ENCODE data around the gene KRABD2.

The KRABD2 gene

DNA sequence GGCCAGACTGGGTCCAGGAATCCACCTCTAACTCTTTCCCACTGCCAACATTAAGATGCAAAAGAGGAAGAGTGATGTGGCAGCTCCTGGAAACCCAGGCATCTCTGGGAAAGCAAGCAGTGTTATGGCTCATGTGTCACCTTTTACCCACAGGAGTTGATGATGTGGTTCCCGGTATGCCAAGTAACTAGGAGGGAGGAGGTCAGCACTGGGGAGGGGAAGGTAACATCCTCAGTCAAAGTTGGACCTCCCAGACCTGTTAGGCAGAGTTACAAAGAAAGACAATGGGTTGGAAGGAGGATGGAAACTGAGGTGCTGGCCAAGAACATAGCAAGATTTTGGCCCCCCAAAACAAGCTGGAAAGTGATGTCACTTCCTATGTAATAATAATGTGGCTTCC, 11.4 kb downstream of the KRABD2 start:
- ATAC-seq (no peak), DNase-seq (ENCODE audit: low spot score) (no peak)
- no peak overlapping the region for H3K27ac ChIP-seq (ENCODE audit: low read depth)
- Mint-ChIP-seq H3K27me3 (ENCODE audit: insufficient read depth, low read depth, poor library complexity) (peaks cover 7% of the 10 kb centered on the region), H3K36me3 (ENCODE audit: low read depth) (peaks cover 16% of the 10 kb centered on the region), H3K27ac (no peak overlapping the region), H3K9me3 (no peaks in the 10 kb centered on the region), H3K4me1 (peaks cover 12% of the 10 kb centered on the region), H3K4me3 (no peak overlapping the region)
- H3K27me3 ChIP-seq (ENCODE audit: insufficient read depth) = no peaks in the 10 kb centered on the region
- H3K4me3 ChIP-seq = no peak overlapping the region
- no peaks in the 10 kb centered on the region for H3K79me2 ChIP-seq (replicated peaks; ENCODE audit: insufficient read depth)
- H3K4me2 ChIP-seq = no peak overlapping the region
- H2AFZ ChIP-seq = no peak overlapping the region
- TF ChIP-seq ZNF331 (CRISPR knock-in tag; IDR thresholded peaks at IDR 0.05; ENCODE audit: low read depth) = no peak
- TF ChIP-seq POLR2AphosphoS5 (IDR thresholded peaks at IDR 0.05; ENCODE audit: low read depth) = no peak
- TF ChIP-seq CREB1 (CRISPR knock-in tag; IDR thresholded peaks at IDR 0.05; ENCODE audit: low read depth) = no peak
- TF ChIP-seq, protein P1, sequence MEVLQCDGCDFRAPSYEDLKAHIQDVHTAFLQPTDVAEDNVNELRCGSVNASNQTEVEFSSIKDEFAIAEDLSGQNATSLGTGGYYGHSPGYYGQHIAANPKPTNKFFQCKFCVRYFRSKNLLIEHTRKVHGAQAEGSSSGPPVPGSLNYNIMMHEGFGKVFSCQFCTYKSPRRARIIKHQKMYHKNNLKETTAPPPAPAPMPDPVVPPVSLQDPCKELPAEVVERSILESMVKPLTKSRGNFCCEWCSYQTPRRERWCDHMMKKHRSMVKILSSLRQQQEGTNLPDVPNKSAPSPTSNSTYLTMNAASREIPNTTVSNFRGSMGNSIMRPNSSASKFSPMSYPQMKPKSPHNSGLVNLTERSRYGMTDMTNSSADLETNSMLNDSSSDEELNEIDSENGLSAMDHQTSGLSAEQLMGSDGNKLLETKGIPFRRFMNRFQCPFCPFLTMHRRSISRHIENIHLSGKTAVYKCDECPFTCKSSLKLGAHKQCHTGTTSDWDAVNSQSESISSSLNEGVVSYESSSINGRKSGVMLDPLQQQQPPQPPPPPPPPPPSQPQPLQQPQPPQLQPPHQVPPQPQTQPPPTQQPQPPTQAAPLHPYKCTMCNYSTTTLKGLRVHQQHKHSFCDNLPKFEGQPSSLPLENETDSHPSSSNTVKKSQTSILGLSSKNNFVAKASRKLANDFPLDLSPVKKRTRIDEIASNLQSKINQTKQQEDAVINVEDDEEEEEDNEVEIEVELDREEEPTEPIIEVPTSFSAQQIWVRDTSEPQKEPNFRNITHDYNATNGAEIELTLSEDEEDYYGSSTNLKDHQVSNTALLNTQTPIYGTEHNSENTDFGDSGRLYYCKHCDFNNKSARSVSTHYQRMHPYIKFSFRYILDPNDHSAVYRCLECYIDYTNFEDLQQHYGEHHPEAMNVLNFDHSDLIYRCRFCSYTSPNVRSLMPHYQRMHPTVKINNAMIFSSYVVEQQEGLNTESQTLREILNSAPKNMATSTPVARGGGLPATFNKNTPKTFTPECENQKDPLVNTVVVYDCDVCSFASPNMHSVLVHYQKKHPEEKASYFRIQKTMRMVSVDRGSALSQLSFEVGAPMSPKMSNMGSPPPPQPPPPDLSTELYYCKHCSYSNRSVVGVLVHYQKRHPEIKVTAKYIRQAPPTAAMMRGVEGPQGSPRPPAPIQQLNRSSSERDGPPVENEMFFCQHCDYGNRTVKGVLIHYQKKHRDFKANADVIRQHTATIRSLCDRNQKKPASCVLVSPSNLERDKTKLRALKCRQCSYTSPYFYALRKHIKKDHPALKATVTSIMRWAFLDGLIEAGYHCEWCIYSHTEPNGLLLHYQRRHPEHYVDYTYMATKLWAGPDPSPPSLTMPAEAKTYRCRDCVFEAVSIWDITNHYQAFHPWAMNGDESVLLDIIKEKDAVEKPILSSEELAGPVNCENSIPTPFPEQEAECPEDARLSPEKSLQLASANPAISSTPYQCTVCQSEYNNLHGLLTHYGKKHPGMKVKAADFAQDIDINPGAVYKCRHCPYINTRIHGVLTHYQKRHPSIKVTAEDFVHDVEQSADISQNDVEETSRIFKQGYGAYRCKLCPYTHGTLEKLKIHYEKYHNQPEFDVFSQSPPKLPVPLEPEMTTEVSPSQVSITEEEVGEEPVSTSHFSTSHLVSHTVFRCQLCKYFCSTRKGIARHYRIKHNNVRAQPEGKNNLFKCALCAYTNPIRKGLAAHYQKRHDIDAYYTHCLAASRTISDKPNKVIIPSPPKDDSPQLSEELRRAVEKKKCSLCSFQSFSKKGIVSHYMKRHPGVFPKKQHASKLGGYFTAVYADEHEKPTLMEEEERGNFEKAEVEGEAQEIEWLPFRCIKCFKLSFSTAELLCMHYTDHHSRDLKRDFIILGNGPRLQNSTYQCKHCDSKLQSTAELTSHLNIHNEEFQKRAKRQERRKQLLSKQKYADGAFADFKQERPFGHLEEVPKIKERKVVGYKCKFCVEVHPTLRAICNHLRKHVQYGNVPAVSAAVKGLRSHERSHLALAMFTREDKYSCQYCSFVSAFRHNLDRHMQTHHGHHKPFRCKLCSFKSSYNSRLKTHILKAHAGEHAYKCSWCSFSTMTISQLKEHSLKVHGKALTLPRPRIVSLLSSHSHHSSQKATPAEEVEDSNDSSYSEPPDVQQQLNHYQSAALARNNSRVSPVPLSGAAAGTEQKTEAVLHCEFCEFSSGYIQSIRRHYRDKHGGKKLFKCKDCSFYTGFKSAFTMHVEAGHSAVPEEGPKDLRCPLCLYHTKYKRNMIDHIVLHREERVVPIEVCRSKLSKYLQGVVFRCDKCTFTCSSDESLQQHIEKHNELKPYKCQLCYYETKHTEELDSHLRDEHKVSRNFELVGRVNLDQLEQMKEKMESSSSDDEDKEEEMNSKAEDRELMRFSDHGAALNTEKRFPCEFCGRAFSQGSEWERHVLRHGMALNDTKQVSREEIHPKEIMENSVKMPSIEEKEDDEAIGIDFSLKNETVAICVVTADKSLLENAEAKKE (CRISPR knock-in tag; IDR thresholded peaks at IDR 0.05) = no peak
- no peak for TF ChIP-seq ZNF114 (CRISPR knock-in tag; IDR thresholded peaks at IDR 0.05)
- TF ChIP-seq JUNB (IDR thresholded peaks at IDR 0.05; ENCODE audit: unreplicated experiment) = no peak
- no peaks in the 10 kb centered on the region for H4K20me1 ChIP-seq (replicated peaks; ENCODE audit: insufficient read depth)
- no peaks in the 10 kb centered on the region for H3F3A ChIP-seq (replicated peaks; ENCODE audit: low read depth)
- H3K4me1 ChIP-seq (ENCODE audit: insufficient read depth) = peaks cover 11% of the 10 kb centered on the region
- H3K36me3 ChIP-seq (ENCODE audit: insufficient read depth) = peaks cover 10% of the 10 kb centered on the region; the same call in 1 of the 2 replicates
- peaks cover 5% of the 10 kb centered on the region; the same call in 1 of the 2 replicates for H3K9me2 ChIP-seq (ENCODE audit: insufficient read depth)

All from GM23338 (cell line).